Measurements from ENCODE around the gene MAML2. TPM values are rescaled to one million over a fixed set of nuclear protein-coding genes. Genes with fewer than 3 reads are reported as not detected.

Gene MAML2
- total and polyA plus RNA-seq, 10 donors: 2.7 to 43.4 (median 27.2) TPM

- TF ChIP-seq CTCF (IDR thresholded peaks at IDR 0.05 in 8 of 11, conservative IDR thresholded peaks at IDR 0.05 in 3 of 11) (no peak), POLR2AphosphoS5 (IDR thresholded peaks at IDR 0.05) (no peak), POLR2A (IDR thresholded peaks at IDR 0.05) (no peak)
- DNase-seq: no peak
- intact Hi-C loops (cut with DNase I; ENCODE audit: low total_unique reads): no loop called here
- H3K36me3 ChIP-seq: no peaks in the 10 kb centered on the region
- H3K4me1 ChIP-seq: peaks cover 17 to 88% (median 63%) of the 10 kb centered on the region in 6 donors
- no peaks in the 10 kb centered on the region for H3K27me3 ChIP-seq (replicated peaks in 1 of 7)
- no peak overlapping the region for H3K4me3 ChIP-seq
- no peaks in the 10 kb centered on the region for H3K9me3 ChIP-seq
- H3K27ac ChIP-seq: peak overlapping the region in 5 of 8 donors; percentile 75 to 88 (median 79)
Observed at GRCh38 chr11:96228910-96229309, 114.1 kb downstream of the MAML2 start.

- intact Hi-C loops (cut with DNase I; ENCODE audit: low total_unique reads): no loop called here
- H3K9me3 ChIP-seq: no peaks in the 10 kb centered on the region
- H3K27me3 ChIP-seq (replicated peaks in 1 of 7): no peaks in the 10 kb centered on the region
- no peak for DNase-seq
- TF ChIP-seq POLR2A (IDR thresholded peaks at IDR 0.05) (no peak), CTCF (IDR thresholded peaks at IDR 0.05 in 8 of 11, conservative IDR thresholded peaks at IDR 0.05 in 3 of 11) (no peak), POLR2AphosphoS5 (IDR thresholded peaks at IDR 0.05) (peak in 1 of 3 donors; percentile 9)
- H3K36me3 ChIP-seq: no peaks in the 10 kb centered on the region
- H3K27ac ChIP-seq: peak overlapping the region in 6 of 8 donors; percentile 52 to 88 (median 77)
- H3K4me3 ChIP-seq: no peak overlapping the region
- peaks cover 17 to 91% (median 64%) of the 10 kb centered on the region in 6 donors for H3K4me1 ChIP-seq
- WGBS, 5 donors: 64 to 86% (median 77%) methylated on average over 4 of the region's 4 CpGs
Observed at GRCh38 chr11:96228473-96228891, 114.5 kb downstream of the MAML2 start.

- Histone ChIP-seq H3K36me3 (no peaks in the 10 kb centered on the region), H3K4me3 (no peak overlapping the region), H3K9me3 (no peaks in the 10 kb centered on the region), H3K27me3 (replicated peaks in 1 of 7) (no peaks in the 10 kb centered on the region), H3K27ac (peak overlapping the region in 3 of 8 donors; percentile 75 to 88 (median 82)), H3K4me1 (peaks cover 19 to 98% (median 70%) of the 10 kb centered on the region in 6 donors)
- TF ChIP-seq POLR2AphosphoS5 (IDR thresholded peaks at IDR 0.05) (no peak), CTCF (IDR thresholded peaks at IDR 0.05 in 8 of 11, conservative IDR thresholded peaks at IDR 0.05 in 3 of 11) (no peak), POLR2A (IDR thresholded peaks at IDR 0.05) (no peak)
- intact Hi-C loops (cut with DNase I; ENCODE audit: low total_unique reads): no loop called here
- WGBS, 5 donors: 94 to 100% (median 97%) methylated on average over 1 of the region's 1 CpG
- DNase-seq: no peak
Observed at GRCh38 chr11:96227244-96227643, 115.8 kb downstream of the MAML2 start.

- 82 to 96% (median 93%) methylated on average over 1 of the region's 1 CpG for WGBS, 5 donors
- DNase-seq: no peak
- no peak for TF ChIP-seq POLR2AphosphoS5 (IDR thresholded peaks at IDR 0.05)
- TF ChIP-seq CTCF (IDR thresholded peaks at IDR 0.05 in 8 of 11, conservative IDR thresholded peaks at IDR 0.05 in 3 of 11): no peak
- TF ChIP-seq POLR2A (IDR thresholded peaks at IDR 0.05): no peak
- no peaks in the 10 kb centered on the region for H3K27me3 ChIP-seq (replicated peaks in 1 of 7)
- peak overlapping the region in 3 of 8 donors; percentile 66 to 88 (median 82) for H3K27ac ChIP-seq
- no peaks in the 10 kb centered on the region for H3K36me3 ChIP-seq
- no peak overlapping the region for H3K4me3 ChIP-seq
- H3K4me1 ChIP-seq: peaks cover 33 to 98% (median 76%) of the 10 kb centered on the region in 6 donors
- no peaks in the 10 kb centered on the region for H3K9me3 ChIP-seq
- intact Hi-C loops (cut with DNase I; ENCODE audit: low total_unique reads): no loop called here
Observed at GRCh38 chr11:96223083-96223482, 119.9 kb downstream of the MAML2 start.

Data from spleen (tissue), 11 donors.